NB4 (cell line): Measurements from ENCODE around the gene AMOTL2.

Experiments
- DNase-seq: peaks from one replicate; pipeline ENCODE4 v3.0.0; 2010; ENCODE audit warnings: low read depth
- H3K4me3 ChIP-seq: one replicate; pipeline ENCODE4 v1.5.1; 2011; ENCODE audit warnings: mild to moderate bottlenecking, low read depth, low read length, moderate library complexity
- MYC ChIP-seq: IDR thresholded peaks from 2 replicates; pipeline ENCODE4 v1.6.1; 2011; ENCODE audit warnings: low read depth, low read length
- POLR2A ChIP-seq: IDR thresholded peaks from 2 replicates; pipeline ENCODE4 v1.6.1; 2011; ENCODE audit warnings: mild to moderate bottlenecking; ENCODE audit not compliant: insufficient read length; ENCODE audit errors: extremely low read depth
- TF ChIP-seq, protein P1 (sequence below): IDR thresholded peaks from one replicate; pipeline ENCODE4 v1.5.1; 2012; ENCODE audit warnings: low read depth, low read length
- TF ChIP-seq, protein P2 (sequence below): IDR thresholded peaks from 2 replicates; pipeline ENCODE4 v1.6.1; 2011; ENCODE audit warnings: low read depth, low read length

AMOTL2 gene

DNA sequence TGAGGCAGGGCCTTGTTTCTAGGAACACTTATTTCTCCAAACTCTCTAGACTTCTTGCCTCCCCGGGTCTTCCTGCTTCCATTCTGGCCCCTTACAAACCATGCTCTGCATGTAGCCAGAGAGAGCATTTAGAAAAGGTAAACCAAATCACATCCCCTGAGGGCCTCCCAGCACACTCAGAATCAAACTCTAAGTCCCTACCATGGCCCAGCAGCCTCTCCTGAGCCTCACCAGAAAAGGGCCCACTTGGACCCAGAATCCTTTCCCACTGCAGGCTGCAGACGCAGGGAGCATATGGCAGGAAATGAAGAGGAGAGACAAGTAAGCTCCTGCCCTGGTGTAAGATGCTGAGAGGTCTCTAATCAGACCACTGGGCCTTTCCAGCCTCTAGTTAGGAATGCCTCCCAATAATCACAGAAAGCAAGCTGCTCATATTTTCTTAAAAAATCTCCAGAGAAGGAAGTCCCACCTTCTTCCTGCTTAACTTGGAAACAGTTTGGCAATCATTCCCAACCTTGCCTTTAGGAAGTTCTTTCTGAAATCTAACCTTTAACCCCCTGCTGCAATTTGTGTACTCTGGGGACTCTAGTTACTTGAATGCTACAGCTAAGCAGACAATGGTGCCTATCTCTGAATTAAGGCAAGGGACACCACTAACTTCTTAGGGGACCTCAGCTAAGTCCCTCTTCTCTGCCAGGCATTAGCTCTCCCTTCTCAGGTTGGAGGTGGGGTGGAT lies 4.2 kb downstream of the AMOTL2 start:
- no peak overlapping the region for H3K4me3 ChIP-seq
- no peak for DNase-seq
- TF ChIP-seq MYC (no peak), POLR2A (no peak)
- TF ChIP-seq, protein P1, sequence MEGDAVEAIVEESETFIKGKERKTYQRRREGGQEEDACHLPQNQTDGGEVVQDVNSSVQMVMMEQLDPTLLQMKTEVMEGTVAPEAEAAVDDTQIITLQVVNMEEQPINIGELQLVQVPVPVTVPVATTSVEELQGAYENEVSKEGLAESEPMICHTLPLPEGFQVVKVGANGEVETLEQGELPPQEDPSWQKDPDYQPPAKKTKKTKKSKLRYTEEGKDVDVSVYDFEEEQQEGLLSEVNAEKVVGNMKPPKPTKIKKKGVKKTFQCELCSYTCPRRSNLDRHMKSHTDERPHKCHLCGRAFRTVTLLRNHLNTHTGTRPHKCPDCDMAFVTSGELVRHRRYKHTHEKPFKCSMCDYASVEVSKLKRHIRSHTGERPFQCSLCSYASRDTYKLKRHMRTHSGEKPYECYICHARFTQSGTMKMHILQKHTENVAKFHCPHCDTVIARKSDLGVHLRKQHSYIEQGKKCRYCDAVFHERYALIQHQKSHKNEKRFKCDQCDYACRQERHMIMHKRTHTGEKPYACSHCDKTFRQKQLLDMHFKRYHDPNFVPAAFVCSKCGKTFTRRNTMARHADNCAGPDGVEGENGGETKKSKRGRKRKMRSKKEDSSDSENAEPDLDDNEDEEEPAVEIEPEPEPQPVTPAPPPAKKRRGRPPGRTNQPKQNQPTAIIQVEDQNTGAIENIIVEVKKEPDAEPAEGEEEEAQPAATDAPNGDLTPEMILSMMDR: no peak
- TF ChIP-seq, protein P2, sequence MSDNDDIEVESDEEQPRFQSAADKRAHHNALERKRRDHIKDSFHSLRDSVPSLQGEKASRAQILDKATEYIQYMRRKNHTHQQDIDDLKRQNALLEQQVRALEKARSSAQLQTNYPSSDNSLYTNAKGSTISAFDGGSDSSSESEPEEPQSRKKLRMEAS: no peak

DNA sequence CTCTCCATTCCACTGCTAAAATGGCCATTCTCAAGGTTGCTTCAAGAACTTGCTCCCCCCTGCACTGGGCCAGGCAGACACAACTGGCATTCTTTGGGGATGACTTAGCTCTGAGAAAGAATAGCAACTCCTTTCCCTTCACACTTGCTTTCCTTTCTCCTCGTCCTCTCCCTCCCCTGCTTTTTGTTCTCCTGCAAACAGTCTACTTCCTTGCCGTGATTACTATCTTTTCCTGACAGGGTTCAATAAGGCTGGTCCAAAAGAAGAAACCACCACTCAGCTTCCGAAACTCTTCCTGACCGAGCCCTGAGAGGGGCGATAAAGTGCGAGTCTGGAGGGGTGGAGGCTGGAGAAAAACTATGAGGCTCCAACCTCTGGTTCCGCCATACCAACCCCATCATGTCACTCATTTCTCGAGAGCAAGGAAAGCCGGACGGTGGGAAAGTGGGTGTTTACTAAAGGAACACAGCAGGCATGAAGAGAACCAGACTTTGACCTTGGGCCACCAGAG lies 5.0 kb downstream of the AMOTL2 start:
- TF ChIP-seq, protein P1: no peak
- TF ChIP-seq, protein P2: no peak
- TF ChIP-seq POLR2A (no peak), MYC (no peak)
- no peak overlapping the region for H3K4me3 ChIP-seq

DNA sequence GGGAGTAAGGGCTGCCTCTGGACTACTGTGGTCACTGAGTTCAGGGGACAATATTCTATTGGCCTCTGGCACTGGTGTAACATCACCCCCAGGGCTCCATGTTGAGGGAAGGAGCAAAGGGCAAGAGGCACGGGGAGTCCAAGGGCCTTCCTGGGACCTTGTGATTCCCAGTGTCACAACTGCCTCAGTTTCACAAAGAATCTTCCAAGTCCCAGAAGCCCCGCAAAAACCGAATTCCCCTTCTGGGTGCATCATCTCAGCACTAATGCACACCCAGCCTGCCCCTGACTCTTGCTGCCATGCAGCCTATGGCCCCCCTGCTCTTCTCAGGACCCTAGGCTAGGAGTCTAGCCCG lies 5.5 kb downstream of the AMOTL2 start:
- no peak overlapping the region for H3K4me3 ChIP-seq
- TF ChIP-seq, protein P1: no peak
- TF ChIP-seq POLR2A (no peak), MYC (no peak)
- TF ChIP-seq, protein P2: no peak
- no peak for DNase-seq

More for the DNA sequence above, 5.0 kb downstream of the AMOTL2 start:
- no peak for DNase-seq

DNA sequence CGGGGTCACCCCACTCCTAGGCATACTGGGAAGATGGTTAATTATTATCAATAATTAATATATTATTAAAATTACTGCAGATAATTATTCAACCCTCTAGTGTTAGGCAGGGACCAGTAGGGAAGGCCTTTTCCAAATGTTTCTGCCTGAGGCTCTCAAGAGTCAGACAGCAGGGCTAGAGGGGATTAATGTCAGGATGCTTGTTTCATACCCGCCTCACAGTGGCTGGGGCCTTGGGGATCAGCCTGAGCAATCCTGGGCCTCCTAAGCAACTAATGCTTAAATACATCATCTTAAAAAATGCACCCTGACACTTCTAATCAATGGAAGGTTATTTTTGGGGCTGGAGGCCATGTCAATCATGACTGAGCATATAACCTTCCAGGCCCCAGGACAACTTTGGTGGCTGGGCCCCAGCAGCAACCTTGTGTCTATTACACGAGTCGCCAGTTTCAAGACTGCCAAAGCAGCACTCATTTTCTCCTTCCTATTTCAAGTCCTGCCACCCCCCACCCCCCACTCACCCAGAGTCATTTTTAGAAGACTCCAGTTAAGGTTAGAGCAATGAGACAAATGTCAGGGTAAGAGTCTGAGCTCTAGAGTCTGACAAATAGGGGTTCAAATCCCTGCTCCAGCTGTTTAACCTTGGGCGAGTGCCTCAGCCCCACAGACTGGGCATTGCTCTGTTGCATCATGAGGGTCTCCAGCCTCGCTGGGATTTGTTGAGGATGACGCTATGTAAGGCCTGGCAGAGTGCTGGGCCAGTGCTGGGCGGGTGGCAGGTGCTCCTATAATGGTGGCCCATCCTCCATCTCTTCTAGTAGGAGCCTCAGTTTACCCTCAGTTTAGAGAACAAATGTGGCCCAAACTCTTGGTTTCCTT lies 6.1 kb downstream of the AMOTL2 start:
- no peak for DNase-seq
- H3K4me3 ChIP-seq: no peak overlapping the region

More for the DNA sequence above, 6.1 kb downstream of the AMOTL2 start:
- TF ChIP-seq MYC (no peak), POLR2A (no peak)
- TF ChIP-seq, protein P2: no peak
- TF ChIP-seq, protein P1: no peak
